ENCODE results near the gene PRDM1. TPM values are rescaled to one million over a fixed set of nuclear protein-coding genes. Genes with fewer than 3 reads are reported as not detected.

Gene PRDM1
- total and polyA plus RNA-seq, 2 donors (not counting 1 experiment from before 2014, with no cell fraction given) = 2.8 to 5.4 TPM

DNA sequence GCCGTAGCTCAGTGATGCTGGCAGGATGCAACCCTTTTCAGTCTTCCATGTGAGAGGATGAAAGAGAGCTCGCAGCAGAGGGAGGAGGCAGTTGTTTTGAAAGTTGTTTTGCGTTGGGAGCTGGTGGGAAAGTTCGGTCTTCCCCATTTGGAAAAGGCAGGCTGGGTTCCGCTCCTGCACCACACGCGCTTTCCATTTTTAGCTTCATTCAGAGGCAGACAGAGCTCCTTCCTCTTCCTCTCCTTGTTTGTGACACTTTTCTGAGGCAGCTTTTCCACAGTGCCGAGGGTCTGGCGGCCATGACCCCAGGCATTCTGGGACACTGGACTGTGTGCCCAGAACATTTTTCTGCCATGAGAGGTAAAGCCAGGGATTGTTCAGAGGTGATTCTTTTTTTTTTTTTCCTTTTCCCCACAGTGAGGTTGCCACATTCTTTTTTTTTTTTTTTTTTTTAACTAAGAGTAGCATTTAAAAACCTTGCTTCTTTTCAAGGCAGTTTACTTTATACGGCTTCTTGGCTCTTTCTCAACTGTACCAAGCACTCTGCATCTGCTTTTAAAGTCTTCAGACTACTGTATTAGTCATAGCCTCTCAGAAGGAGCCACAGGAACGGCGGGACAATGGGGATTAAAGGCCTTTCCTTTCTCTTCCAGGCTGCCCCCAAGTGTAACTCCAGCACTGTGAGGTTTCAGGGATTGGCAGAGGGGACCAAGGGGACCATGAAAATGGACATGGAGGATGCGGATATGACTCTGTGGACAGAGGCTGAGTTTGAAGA, 1.6 kb downstream of the PRDM1 start:
- peaks cover 22% of the 10 kb centered on the region for H3K79me2 ChIP-seq (ENCODE audit: control insufficient read depth, insufficient read depth, low read length)
- peak; percentile 85 to 90 for DNase-seq (ENCODE audit: low read depth in 2 of 2)

GRCh38 chr6:106090001-106090400, 3.9 kb downstream of the PRDM1 start:
- Histone ChIP-seq H4K20me1 (ENCODE audit: control insufficient read depth, extremely low read depth, insufficient read depth, low read length) (no peaks in the 10 kb centered on the region), H3K27me3 (ENCODE audit: control insufficient read depth, insufficient read depth, low read length) (no peaks in the 10 kb centered on the region), H3K9ac (ENCODE audit: insufficient read depth, low read length) (no peak overlapping the region), H2AFZ (ENCODE audit: low read length) (no peak overlapping the region), H3K4me3 (replicated peaks in 1 of 4; ENCODE audit: control extremely low read depth in 1 of 4, insufficient read depth in 1 of 4, low read depth in 3 of 4, low read length in 4 of 4) (peak overlapping the region; percentile 0 to 83 (median 48)), H3K4me1 (ENCODE audit: control insufficient read depth, extremely low read depth, insufficient read depth, low read length) (peaks cover 5% of the 10 kb centered on the region), H3K27ac (ENCODE audit: insufficient read depth, low read length) (no peak overlapping the region), H3K9me3 (ENCODE audit: control insufficient read depth, insufficient read depth, low read depth, low read length) (no peaks in the 10 kb centered on the region), H3K79me2 (ENCODE audit: control insufficient read depth, insufficient read depth, low read length) (peaks cover 23% of the 10 kb centered on the region), H3K36me3 (ENCODE audit: control insufficient read depth, insufficient read depth, low read length) (no peaks in the 10 kb centered on the region), H3K4me2 (ENCODE audit: extremely low read depth, insufficient read depth, low read length) (peak overlapping the region; percentile 90)
- no peak for TF ChIP-seq EZH2 (IDR thresholded peaks at IDR 0.05; ENCODE audit: low read length, missing control alignments)
- TF ChIP-seq CTCF (conservative IDR thresholded peaks at IDR 0.05 in 1 of 2, IDR thresholded peaks at IDR 0.05 in 1 of 2; ENCODE audit: low read depth in 1 of 2, low read length in 2 of 2) = peak; percentile 27 to 31
- DNase-seq (ENCODE audit: low read depth in 2 of 2) = peak; percentile 54 to 75

More for the DNA sequence above, 1.6 kb downstream of the PRDM1 start:
- peak overlapping the region; percentile 50 to 83 (median 61) for H3K4me3 ChIP-seq (replicated peaks in 1 of 4; ENCODE audit: control extremely low read depth in 1 of 4, insufficient read depth in 1 of 4, low read depth in 3 of 4, low read length in 4 of 4)
- H3K36me3 ChIP-seq (ENCODE audit: control insufficient read depth, insufficient read depth, low read length) = no peaks in the 10 kb centered on the region
- TF ChIP-seq CTCF (conservative IDR thresholded peaks at IDR 0.05 in 1 of 2, IDR thresholded peaks at IDR 0.05 in 1 of 2; ENCODE audit: low read depth in 1 of 2, low read length in 2 of 2) (no peak), EZH2 (IDR thresholded peaks at IDR 0.05; ENCODE audit: low read length, missing control alignments) (no peak)
- peaks cover 13% of the 10 kb centered on the region for H3K4me1 ChIP-seq (ENCODE audit: control insufficient read depth, extremely low read depth, insufficient read depth, low read length)
- H3K27ac ChIP-seq (ENCODE audit: insufficient read depth, low read length) = peak overlapping the region; percentile 78
- H3K4me2 ChIP-seq (ENCODE audit: extremely low read depth, insufficient read depth, low read length) = peak overlapping the region; percentile 90
- no peaks in the 10 kb centered on the region for H3K9me3 ChIP-seq (ENCODE audit: control insufficient read depth, insufficient read depth, low read depth, low read length)
- H4K20me1 ChIP-seq (ENCODE audit: control insufficient read depth, extremely low read depth, insufficient read depth, low read length) = no peaks in the 10 kb centered on the region
- peak overlapping the region; percentile 34 for H3K9ac ChIP-seq (ENCODE audit: insufficient read depth, low read length)
- H2AFZ ChIP-seq (ENCODE audit: low read length) = peak overlapping the region; percentile 82
- H3K27me3 ChIP-seq (ENCODE audit: control insufficient read depth, insufficient read depth, low read length) = no peaks in the 10 kb centered on the region

DNA sequence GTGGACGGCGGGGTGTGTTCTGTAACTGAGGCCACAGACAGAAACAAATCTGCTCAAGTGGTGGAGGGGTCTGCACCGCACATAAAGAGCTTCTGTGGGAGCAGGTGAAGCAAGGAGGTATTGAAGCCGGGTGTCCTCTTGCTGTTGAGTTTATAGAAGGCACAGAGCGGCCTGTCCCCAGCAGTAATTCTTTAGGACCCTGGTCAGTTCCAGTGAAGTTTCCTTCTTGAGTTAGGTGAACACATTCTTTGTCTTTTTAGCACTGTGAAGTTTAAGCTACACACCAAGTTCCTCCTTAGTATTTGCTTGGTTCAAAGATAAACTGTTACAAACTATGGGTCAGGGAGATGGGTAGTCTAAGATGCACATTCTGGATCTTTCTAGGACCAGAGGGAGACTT, 6.1 kb downstream of the PRDM1 start:
- H3K4me1 ChIP-seq (ENCODE audit: control insufficient read depth, extremely low read depth, insufficient read depth, low read length) = no peaks in the 10 kb centered on the region
- TF ChIP-seq EZH2 (IDR thresholded peaks at IDR 0.05; ENCODE audit: low read length, missing control alignments) (no peak), CTCF (conservative IDR thresholded peaks at IDR 0.05 in 1 of 2, IDR thresholded peaks at IDR 0.05 in 1 of 2; ENCODE audit: low read depth in 1 of 2, low read length in 2 of 2) (no peak)
- no peak overlapping the region for H3K4me2 ChIP-seq (ENCODE audit: extremely low read depth, insufficient read depth, low read length)
- H3K9ac ChIP-seq (ENCODE audit: insufficient read depth, low read length) = no peak overlapping the region
- H2AFZ ChIP-seq (ENCODE audit: low read length) = no peak overlapping the region
- H3K4me3 ChIP-seq (replicated peaks in 1 of 4; ENCODE audit: control extremely low read depth in 1 of 4, insufficient read depth in 1 of 4, low read depth in 3 of 4, low read length in 4 of 4) = no peak overlapping the region
- no peaks in the 10 kb centered on the region for H3K36me3 ChIP-seq (ENCODE audit: control insufficient read depth, insufficient read depth, low read length)
- H4K20me1 ChIP-seq (ENCODE audit: control insufficient read depth, extremely low read depth, insufficient read depth, low read length) = no peaks in the 10 kb centered on the region
- no peaks in the 10 kb centered on the region for H3K9me3 ChIP-seq (ENCODE audit: control insufficient read depth, insufficient read depth, low read depth, low read length)
- no peaks in the 10 kb centered on the region for H3K27me3 ChIP-seq (ENCODE audit: control insufficient read depth, insufficient read depth, low read length)
- peaks cover 23% of the 10 kb centered on the region for H3K79me2 ChIP-seq (ENCODE audit: control insufficient read depth, insufficient read depth, low read length)
- no peak for DNase-seq (ENCODE audit: low read depth in 2 of 2)
- no peak overlapping the region for H3K27ac ChIP-seq (ENCODE audit: insufficient read depth, low read length)
